A673 (cell line): ENCODE data around the gene TMEM240.

Source experiments
- EZH2 ChIP-seq: fragments of 200-600 bp; sonication (generic); IDR thresholded peaks from 2 replicates; pipeline ENCODE4 v1.6.1; 2017; ENCODE audit warnings: borderline replicate concordance, low read depth, mild to moderate bottlenecking, mixed read lengths, antibody characterized with exemption, low read length; ENCODE audit not compliant: poor library complexity, severe bottlenecking
- TF ChIP-seq, protein P1 (sequence below): fragments of 300-800, 200-600 bp; sonication (generic); conservative IDR thresholded peaks from 2 replicates; pipeline ENCODE4 v1.5.1; 2017; ENCODE audit warnings: low read depth, mild to moderate bottlenecking, antibody characterized with exemption, low read length, moderate library complexity, mixed read lengths

DNA sequence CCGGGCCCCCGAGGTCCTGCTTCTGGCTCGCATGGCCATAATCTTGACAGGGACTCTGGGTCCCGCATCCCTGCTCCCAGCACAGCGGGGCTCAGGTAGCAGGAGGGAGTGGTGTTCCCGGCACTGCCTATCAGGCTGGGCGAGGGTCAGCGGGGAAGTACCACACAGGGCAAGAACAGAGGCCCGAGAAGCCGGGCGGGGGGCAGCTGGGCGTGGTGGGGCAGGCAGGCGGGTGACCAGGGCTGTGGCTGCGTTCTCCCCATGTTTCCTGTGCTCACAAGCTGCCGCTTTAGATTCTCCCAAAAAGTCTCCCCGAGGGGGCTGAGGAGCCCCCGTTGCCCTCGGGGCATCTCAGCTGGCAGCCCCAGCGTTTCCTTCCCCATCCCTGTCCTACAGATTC is 50.6 kb downstream of the TMEM240 start:
- TF ChIP-seq, protein P1, sequence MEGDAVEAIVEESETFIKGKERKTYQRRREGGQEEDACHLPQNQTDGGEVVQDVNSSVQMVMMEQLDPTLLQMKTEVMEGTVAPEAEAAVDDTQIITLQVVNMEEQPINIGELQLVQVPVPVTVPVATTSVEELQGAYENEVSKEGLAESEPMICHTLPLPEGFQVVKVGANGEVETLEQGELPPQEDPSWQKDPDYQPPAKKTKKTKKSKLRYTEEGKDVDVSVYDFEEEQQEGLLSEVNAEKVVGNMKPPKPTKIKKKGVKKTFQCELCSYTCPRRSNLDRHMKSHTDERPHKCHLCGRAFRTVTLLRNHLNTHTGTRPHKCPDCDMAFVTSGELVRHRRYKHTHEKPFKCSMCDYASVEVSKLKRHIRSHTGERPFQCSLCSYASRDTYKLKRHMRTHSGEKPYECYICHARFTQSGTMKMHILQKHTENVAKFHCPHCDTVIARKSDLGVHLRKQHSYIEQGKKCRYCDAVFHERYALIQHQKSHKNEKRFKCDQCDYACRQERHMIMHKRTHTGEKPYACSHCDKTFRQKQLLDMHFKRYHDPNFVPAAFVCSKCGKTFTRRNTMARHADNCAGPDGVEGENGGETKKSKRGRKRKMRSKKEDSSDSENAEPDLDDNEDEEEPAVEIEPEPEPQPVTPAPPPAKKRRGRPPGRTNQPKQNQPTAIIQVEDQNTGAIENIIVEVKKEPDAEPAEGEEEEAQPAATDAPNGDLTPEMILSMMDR, result no peak
- TF ChIP-seq EZH2, result no peak
